Measurements from ENCODE around the gene PLEK.

- TF ChIP-seq POLR2A (IDR thresholded peaks at IDR 0.05; ENCODE audit: low read depth, low read length) (no peak), POLR2AphosphoS5 (IDR thresholded peaks at IDR 0.05; ENCODE audit: low read depth, low read length) (no peak)
Measured at GRCh38 chr2:68434981-68435380, 69.9 kb downstream of the PLEK start.

Data from GM12892 (cell line).